Measurements from ENCODE around the gene TEAD3. TPM values are rescaled to one million over a fixed set of nuclear protein-coding genes. Genes with fewer than 3 reads are reported as not detected.

TEAD3 gene
- total and polyA plus RNA-seq, 10 of the 15 experiments (the other 5 are each of a cell fraction or from before 2014, with no cell fraction given): 0.02 to 0.28 (median 0.18) TPM; not detected in 5

- H3K27me3 ChIP-seq (replicated peaks in 1 of 2; ENCODE audit: control insufficient read depth in 2 of 2, insufficient read depth in 2 of 2, low read length in 1 of 2): peaks cover 0 to 16% of the 10 kb centered on the region in 2 experiments
- BruUV-seq (replicated peaks): no TSS peak
- peak overlapping the region; percentile 43; the same call in 1 of the 2 replicates for H3K4me3 ChIP-seq
- H3K36me3 ChIP-seq (ENCODE audit: control insufficient read depth in 2 of 2, insufficient read depth in 2 of 2, low read length in 1 of 2): no peaks in the 10 kb centered on the region
- SMC1A ChIA-PET (ENCODE audit: uncharacterized antibody, unreplicated experiment): no interaction called here
- TF ChIP-seq MEF2A (IDR thresholded peaks at IDR 0.05; ENCODE audit: insufficient read depth, low read depth, low read length) (no peak), SRF (IDR thresholded peaks at IDR 0.05; ENCODE audit: low read depth in 2 of 2, low read length in 2 of 2) (0 out of 4 replicates have a peak, but pooled peaks of 1 of the 2 experiments have one; percentile 18), DPF2 (IDR thresholded peaks at IDR 0.05) (0 out of 2 replicates have a peak, but pooled peaks have one; percentile 5), IKZF1 (conservative IDR thresholded peaks at IDR 0.05) (0 out of 2 replicates have a peak, but pooled peaks have one; percentile 25)
- intact Hi-C loops (cut with micrococcal nuclease; ENCODE audit: unreplicated experiment) (no loop called here), in situ Hi-C loops (cut with MboI) (no loop called here)
- peak overlapping the region; percentile 90 for H3K4me2 ChIP-seq (ENCODE audit: control insufficient read depth, insufficient read depth)
- no peaks in the 10 kb centered on the region for H3K9me3 ChIP-seq (replicated peaks; ENCODE audit: control insufficient read depth, insufficient read depth, low read length)
- no peaks in the 10 kb centered on the region for H3K79me2 ChIP-seq (ENCODE audit: control insufficient read depth, insufficient read depth, low read length)
- ATAC-seq (peak; percentile 49), DNase-seq (ENCODE audit: low read depth, low spot score) (no peak), FAIRE-seq (no peak)
- peaks cover 8% of the 10 kb centered on the region for H3K4me1 ChIP-seq (ENCODE audit: control insufficient read depth, insufficient read depth, low read length)
- 12% methylated on average over 67 of the region's 77 CpGs for WGBS (ENCODE audit: insufficient coverage, insufficient replicate concordance, low lambda C conversion rate, missing lambda C conversion rate)
- RAD21 ChIA-PET (ENCODE audit: unreplicated experiment): no interaction called here
- H3K27ac ChIP-seq (ENCODE audit: control insufficient read depth, insufficient read depth): no peak overlapping the region
- CTCF ChIA-PET: interaction anchor here (0.9 kb wide), 1 partner anchor 25 kb away, joined by 4 read pairs; no protein-coding TSS in a partner anchor
- no peaks in the 10 kb centered on the region for H4K20me1 ChIP-seq (ENCODE audit: control insufficient read depth, insufficient read depth)
- POLR2A ChIA-PET: interaction anchor here (0.5 kb wide), 1 partner anchor 14 kb away, joined by 3 read pairs; no protein-coding TSS in a partner anchor
- H2AFZ ChIP-seq (ENCODE audit: control insufficient read depth, low read depth, low read length): peak overlapping the region; percentile 65
- peak overlapping the region; percentile 48; the same call in 1 of the 2 replicates for H3K9ac ChIP-seq (ENCODE audit: control insufficient read depth, insufficient read depth, low read length)
Observed at GRCh38 chr6:35497571-35498421, 917 bp upstream of the TEAD3 start.

Data from GM12878 (cell line).